Suprapubic skin (tissue), 4 donors: ENCODE measurements around the gene ITGA8.

Experiments
- CTCF ChIP-seq, 2 donors: fragments of 200-600 bp in 1 of 2; fragments of 450-650 bp in 1 of 2; sonication (generic) in 1 of 2; IDR thresholded peaks; one replicate each; pipeline ENCODE4 v1.5.1; 2016 to 2019; ENCODE audit warnings: antibody characterized with exemption in 2 of 2, mild to moderate bottlenecking in 1 of 2, moderate library complexity in 1 of 2
- EP300 ChIP-seq: sonication (generic); formaldehyde crosslinking; IDR thresholded peaks from one replicate; pipeline ENCODE4 v1.6.1; 2017; ENCODE audit warnings: antibody characterized with exemption
- POLR2A ChIP-seq, 2 donors: fragments of 450-650 bp; IDR thresholded peaks; one replicate each; pipeline ENCODE4 v1.6.1; 2017; ENCODE audit warnings: antibody characterized with exemption in 2 of 2, mild to moderate bottlenecking in 2 of 2, moderate library complexity in 2 of 2
- POLR2AphosphoS5 ChIP-seq, 3 donors: sonication (generic); formaldehyde crosslinking; IDR thresholded peaks; one replicate each; pipeline ENCODE4 v1.6.1; 2017; ENCODE audit warnings: antibody characterized with exemption in 3 of 3

DNA sequence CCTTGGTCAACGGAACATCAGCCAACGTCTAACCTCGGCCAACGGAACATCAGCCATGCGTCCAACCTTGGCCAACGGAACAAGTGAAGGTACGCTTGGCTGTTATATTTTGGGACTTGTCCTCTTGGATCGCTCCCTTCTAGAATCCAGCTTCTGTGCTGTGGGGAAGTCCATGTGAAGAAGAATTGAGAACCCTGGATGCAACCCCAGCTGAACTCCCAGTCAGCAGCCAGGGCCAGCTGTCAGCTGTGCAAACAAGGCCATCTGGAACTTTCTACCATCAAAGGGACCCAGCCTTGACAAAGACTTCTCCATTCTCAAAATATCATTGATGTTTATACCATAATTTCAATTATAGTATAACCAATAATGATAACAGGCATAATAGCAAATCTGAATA, 43.3 kb upstream of the ITGA8 start:
- no peak for TF ChIP-seq CTCF (IDR thresholded peaks at IDR 0.05)
- TF ChIP-seq EP300: no peak
- no peak for TF ChIP-seq POLR2A (IDR thresholded peaks at IDR 0.05)
- no peak for TF ChIP-seq POLR2AphosphoS5 (IDR thresholded peaks at IDR 0.05)
